SKM-1 treated with dmso at 0.1 percent for 144 hours (cell line): ENCODE measurements around the gene TMEM200A.

Source experiments
- DNase-seq: peaks from one replicate; lab custom pipeline; 2025; ENCODE audit not compliant: unreplicated experiment; lab: John Stamatoyannopoulos, UW

TMEM200A gene

DNA sequence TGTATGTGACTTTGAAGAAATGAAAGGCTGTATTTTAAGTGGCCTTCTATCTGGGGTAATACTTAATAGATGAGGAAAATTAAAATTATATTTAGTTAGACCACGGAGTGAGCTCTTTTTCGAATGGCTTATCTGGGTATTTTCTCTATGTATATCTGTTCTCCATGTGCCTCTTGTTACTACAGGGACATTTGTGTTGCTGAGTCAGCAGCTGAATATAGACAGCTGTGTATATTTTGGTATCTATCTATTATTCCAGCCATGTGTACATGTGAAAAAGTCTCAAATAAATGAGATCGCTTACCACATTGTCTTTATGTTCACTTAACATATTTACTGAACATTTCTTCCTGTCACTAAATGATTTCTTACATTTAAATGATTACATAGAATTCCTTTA is 57.2 kb downstream of the TMEM200A start:
- no peak for DNase-seq

DNA sequence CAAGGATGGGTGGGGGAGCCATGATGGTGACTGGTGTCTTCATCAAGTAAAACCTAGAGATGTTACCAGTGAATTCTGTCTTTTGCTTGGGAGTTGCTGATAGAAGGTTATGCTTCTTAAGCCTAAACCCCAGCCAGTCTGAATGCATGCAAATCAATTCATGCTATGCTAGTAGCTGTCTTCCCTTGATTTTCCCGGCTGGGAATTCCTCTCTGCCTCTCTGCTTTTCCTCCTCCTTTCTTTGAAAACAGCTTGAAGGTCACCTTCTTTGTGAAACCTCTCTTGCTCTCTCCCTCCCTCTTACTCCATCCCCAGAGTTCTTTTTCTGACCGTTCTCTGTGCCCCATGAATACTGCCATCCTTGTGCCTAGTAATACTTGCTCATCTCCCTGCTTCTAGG is 58.9 kb downstream of the TMEM200A start:
- no peak for DNase-seq

DNA sequence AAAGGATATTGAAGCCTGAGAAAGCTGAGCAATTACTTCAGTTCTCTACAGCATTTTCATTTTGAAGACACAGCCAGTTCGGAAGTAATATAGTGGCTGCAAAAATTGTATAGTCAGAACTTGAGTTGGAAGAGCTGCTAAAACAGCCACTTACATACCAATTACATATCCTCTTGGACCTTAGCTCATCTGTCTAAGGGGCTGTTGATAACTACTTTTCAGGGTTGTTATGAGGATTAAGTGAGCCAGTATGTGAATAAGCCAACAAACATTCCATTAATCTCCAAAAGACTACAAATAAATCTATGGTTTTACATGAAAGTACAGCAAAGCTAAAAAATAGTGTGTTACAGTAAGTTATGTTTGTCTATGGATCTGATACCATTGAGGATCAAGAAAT is 59.7 kb downstream of the TMEM200A start:
- no peak for DNase-seq

DNA sequence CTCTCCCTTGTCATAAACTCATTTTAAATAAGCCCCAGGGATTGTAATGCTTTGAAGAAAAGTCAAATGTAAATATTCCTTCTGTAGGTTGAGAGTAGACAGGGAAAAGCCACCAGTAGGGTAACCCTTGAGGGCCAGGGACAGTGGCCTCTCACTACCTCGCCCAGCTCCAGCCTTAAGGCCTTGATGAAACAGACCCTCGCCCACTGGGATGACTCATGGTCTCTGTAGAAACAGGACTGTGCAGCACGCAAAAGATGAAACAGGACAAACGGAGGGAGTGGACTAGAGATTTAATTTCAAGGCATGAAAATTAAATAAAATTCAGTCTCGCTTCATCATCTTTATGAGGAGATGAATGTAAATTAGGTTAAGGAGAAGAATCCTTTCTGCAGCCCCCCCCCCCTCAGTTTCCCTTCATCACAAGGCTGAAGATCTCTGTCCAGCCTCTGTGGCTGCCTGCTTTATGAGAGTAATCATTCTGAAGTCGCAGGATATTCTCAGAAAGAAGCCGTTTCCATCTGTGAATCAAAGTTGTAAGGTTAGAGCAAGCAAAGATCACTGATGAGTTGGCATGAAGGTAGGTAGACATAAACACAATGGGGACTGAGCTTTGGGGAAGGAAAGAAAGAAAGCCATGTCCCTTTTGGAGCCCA is 60.4 kb downstream of the TMEM200A start:
- no peak for DNase-seq

DNA sequence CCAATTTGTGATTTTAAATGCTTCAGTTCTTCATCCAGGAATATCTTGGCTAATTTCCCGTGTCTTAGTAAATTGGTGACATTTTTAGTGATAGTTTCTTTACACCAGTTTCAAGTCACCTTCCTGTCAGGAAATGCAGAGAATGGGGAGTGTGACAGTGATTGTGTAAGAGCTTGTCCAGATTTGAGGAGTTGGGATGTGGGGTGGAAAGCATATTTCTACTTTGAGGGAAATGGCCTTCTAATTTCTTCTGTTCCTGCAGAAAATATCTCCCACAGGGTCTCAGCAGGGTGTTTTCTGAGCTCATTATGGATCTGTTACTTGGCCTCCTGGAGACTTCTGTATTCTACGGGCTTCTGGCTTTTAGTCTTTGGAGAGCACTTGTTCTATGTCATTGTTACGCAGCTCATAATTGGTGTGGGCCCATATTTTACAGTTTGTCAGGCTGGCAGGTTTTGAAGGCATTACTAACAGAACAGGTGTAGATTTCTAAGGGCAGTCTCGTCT is 65.6 kb downstream of the TMEM200A start:
- DNase-seq = no peak

DNA sequence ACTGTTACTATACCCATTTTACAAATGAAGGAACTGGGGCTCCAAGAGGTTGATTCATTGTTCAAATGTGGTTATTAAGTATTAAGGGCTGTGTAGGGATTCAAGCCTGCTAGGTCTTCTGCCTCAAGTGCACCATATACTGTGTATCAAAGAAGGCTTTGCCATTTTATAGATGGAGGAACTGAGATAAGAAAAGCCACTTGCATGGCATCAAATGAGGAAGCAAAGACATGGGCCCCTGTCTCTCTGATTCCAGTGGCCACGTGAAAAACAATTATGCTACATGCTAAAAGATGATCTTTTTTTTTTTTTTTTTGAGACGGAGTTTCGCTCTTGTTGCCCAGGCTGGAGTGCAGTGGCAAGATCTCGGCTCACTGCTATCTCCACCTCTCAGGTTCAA is 67.0 kb downstream of the TMEM200A start:
- DNase-seq = no peak

DNA sequence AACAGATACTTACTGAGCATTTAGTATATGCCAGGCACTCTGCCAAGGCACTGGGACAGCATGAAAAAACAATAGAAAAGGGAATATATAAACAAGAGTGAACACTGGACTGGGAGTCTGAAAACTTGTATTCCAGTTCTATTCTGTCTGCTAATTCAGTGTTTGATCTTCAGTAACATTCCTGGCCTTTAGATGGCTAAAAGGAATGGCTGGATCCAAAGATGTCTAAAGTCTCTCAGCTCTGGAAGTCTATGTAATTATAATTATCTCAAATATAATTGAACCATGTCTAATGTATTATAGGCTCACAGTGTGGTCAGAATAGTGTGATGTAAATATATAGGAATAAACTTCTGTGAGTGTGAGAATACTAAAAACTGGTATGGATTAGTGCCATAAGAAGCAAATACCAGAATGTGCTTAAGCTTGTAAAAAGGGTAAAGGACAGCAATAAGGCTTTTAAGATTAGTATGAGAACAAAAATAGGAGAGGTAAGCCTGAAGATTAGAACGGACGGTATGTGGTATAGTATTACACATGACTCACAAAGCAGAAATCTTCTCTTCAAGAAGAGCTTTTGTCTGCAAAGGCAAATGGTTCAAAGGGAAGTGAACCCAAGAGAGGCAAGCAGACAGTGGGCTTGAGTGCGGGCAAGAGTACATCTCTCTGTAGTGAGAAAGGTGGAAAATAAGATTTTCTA is 68.5 kb downstream of the TMEM200A start:
- no peak for DNase-seq

DNA sequence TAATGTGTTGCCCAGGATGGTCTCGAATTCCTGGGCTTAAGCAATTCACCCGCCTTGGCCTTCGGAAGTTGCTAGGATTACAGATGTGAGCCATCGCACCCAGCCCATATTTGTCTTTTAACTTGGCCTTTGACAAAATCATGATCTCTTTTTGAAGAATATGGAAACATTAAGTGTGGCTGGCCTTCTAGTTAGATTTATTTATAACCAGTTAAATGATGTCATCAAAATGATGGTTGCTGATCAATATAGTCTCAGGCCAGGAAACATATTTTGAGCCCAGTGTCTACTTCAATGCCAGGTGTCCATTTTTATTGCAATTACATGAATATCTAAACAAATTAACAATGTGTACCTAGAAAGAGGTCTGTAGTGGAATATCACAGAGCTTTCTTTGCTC is 69.4 kb downstream of the TMEM200A start:
- no peak for DNase-seq

DNA sequence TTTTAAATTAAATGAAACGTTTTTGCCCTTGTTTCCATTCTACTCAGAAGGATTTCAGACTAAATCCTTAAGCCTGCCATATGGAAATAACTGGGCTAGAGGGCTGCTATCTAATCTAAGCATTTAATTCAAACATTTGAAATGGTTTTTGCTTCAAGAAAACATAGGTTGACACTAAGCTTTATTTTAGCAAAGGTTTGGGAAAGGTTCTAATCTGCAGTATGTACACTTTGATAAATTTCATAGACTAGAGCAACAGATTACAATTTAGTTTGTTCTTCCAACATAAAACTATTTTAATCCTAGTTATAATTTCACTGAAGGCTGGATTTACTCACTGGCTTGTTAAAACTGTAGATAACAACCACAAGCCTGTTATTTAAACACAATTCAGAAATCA is 72.1 kb downstream of the TMEM200A start:
- DNase-seq = no peak

DNA sequence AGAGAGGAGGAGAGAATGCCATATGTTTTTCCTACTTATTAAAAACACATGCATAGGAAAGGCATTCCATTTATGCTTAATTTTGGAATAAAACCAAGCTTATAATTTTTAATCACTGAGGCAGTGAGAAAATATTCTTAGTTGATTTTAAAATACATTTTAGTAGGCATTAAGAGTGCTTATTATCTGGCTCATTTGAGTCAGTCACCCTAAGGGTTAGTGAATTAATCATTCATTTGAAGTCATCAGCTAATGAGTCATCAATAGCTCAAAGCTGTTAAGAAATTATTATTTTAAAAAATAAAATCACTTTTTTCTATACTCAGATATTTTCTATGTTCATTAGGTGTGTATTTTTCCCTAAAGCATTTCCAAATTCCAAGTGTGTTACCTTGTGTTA is 81.6 kb downstream of the TMEM200A start:
- DNase-seq = no peak

DNA sequence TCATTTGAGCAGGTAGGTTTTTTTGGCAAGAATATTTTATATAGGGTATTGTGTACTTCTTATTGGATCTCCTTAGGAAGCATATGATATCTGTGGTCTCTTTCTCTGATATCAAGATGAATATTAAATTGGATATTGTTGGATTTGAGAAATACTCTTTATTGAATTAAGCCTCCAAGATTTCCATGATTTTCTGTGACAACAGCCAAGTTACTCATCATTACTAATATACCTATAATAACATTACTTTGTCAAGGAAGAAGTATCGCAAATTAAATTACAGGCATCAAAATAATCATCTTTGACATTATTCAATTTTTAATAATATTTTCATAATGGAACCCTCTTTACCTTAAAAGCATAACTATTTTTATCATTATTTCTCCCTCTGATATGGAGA is 86.5 kb downstream of the TMEM200A start:
- no peak for DNase-seq

DNA sequence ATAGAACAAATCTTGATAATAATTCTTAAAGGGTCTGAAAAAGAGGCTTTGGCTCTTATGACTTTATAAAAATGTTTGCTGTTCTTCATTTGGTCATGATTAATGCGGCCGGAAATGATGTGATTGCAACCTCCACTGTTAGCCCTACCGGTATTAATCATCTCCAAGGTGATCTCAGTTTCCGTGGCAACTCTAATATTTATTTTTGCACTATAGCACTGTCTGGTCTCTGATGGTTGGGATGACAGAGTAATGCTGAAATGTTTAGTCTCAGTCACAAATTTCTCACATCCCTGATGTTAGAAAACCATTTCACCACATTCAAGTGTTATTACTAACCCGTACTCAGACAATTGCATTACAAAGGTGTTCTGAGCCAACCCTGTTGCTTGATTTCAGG is 87.4 kb downstream of the TMEM200A start:
- DNase-seq = no peak

DNA sequence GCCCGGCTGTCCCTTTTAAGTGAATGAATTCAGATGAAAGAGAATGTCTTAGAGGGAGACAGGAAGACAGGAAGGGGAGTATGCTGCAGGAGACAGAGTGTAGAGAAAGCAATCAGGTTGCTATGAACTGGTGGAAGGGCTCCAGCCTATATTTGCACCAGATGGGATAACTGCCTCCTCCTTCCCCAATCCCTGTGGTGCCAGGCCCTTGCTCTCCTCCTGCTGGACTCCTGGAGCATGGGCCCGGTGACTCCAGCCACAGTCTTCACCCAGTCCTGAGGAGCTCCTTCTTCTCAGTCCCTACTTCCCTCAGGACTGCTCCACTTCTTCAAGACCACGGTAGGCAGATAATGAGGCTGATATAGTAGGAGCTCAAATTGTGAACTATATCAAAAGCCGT is 91.8 kb downstream of the TMEM200A start:
- no peak for DNase-seq

DNA sequence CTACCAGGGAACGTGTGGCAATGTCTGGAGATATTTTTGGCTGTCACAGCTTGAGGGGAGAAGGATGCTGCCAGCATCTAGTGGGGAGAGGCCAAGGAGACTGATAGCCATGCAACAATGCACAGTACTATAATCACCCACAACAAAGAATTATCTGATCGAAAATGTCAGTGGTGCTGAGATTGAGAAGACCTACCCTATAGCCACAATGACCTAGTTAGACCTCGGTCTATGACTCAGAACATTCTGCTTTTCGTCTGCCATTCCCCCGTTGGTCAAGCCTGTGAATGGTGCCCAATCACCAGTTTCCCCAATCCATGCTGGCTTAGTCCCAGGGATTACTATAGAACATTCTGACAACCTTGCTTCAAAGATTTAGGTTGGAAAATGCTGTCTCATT is 93.5 kb downstream of the TMEM200A start:
- no peak for DNase-seq

DNA sequence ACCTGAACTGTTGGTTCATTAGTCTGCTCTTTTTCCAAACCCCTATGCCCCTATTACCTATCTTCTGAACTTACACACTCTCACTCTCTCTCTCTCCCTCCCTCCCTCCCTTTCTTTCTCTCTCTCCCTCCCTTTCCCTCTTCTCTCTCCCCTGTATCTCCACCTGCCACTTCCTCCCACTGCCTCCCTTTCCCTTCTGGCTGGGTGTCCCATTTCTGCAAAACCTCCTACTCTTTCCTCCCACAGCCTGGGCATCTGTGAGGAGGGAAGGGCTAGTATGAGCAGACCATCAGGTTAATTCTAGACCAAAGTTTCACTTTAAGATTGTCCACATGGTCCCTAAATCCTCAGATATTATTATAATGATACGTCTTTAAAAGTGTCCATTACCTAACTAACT is 95.1 kb downstream of the TMEM200A start:
- DNase-seq = no peak

DNA sequence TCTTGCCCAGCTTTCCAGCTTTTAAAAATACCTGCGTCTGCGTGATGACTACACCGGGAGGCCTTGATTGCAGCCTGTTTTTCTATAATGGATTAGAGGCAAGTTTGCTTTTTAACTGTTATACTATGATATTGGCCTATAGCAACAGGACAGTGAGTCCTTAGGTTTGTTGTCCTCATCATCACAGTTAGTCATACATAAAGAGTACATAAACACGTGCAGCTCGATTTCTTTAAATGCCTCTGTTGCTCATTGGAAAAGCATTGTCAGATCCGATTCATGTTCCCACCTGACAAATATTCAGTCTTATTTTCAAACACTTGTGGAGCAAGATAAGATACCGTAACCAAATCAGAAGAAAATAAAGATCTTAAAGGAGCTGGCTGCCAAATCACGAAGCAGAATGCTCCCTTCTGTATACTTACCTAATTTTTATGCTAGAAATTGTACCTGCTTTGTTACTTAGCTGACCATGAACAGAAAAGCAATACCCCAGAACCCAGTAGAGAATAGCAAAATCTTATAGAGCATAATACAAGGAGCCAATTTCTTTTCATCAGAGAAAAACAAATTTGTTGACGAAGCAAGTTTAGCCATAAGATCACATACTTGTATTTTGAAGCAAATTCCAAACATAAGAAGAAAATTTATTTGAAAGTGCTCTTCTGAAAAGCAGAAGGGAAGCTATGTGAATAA is 100.4 kb downstream of the TMEM200A start:
- DNase-seq = no peak

DNA sequence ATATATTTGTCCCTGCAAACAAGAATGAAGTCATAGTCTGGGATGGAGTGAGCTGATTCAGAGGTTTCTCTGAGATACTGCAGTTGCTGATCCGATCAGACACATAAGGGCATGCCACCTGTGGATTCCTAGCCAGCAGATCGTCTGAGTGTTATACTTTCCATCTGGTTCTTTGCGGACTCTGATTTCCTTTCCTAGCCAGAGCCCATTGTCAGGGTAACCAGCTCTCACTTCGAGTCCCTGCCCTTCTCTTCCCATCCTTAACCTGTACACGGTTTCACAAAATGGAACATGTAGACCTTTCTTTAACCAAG is 100.9 kb downstream of the TMEM200A start:
- no peak for DNase-seq

DNA sequence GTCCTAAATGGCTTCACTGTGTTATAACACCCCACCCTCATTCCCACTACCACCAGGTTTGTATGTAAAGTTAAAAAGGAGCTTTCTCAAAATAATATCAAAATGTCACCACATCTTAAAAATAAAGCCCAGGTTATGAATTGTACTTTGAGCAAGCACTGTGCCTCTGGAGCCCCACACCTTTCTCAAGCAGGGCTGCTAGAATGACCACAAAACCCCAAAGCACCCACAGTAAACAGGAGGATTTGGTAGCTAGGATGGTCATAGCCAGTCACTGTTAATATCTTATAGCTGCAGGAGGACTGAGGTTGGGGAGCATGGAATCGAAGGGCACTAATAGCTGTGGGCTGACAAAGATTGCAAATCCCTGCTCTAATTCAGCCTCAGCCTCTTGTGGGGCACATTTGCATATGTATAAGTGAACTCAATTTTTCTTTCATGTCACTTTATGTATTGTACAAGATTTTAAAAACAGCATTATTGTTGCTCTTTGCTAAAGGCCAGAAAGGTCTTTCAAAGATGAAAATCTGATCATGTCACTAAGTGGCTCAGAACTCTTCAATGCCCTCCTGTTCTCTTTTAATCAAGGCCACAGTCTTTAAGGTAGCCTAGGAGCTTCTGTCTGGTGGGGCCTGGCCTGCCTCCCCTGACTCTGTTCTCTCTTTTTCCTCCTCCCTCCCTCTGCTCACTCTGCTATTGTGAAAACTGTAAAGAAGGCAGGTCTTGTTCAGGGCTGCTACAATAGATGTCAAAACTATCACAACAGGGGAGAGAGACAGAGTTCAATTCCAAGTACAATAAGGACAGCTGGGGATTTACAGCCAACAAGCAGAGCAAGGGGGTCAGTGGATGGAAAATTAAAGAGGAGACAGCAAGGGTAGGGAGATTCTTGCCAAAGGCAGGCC is 101.6 kb downstream of the TMEM200A start:
- DNase-seq = no peak

DNA sequence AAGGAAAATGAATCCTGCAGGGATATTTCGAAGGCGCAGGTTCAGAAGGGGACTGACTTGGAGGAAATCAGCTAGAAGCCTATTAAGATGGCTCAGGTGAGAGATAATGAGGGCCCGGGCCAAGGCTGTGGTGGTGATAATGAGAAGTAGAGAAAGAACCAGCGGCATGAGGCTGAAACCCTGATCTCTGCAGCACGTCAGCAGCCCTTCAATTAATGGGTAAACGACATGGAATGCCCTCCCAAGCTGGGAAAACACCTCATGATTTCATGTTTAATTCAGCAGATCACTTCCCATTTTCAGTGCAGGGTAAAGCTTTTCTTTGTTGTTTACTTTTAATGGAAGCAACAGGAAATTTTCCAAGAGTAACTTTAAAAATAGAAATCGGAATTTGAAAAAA is 104.9 kb downstream of the TMEM200A start:
- DNase-seq = no peak

DNA sequence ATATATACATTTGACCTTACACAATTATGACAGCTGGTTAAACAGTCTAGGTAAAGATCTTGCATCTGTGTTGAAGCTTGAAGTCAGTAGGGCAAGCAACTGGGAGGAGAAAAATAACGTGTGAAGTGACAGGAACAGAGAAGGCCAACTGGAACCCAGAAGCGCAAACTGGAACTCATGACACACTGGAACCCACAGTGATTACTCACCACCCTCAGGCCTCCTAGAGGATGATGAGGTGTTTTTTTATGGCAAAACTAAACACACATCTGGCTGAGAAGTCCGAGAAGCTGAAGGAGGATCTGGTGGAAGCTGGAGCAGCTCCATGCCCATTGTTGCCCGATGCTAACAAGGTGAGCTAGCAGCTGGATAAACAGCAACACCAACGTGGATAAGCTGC is 108.1 kb downstream of the TMEM200A start:
- no peak for DNase-seq

DNA sequence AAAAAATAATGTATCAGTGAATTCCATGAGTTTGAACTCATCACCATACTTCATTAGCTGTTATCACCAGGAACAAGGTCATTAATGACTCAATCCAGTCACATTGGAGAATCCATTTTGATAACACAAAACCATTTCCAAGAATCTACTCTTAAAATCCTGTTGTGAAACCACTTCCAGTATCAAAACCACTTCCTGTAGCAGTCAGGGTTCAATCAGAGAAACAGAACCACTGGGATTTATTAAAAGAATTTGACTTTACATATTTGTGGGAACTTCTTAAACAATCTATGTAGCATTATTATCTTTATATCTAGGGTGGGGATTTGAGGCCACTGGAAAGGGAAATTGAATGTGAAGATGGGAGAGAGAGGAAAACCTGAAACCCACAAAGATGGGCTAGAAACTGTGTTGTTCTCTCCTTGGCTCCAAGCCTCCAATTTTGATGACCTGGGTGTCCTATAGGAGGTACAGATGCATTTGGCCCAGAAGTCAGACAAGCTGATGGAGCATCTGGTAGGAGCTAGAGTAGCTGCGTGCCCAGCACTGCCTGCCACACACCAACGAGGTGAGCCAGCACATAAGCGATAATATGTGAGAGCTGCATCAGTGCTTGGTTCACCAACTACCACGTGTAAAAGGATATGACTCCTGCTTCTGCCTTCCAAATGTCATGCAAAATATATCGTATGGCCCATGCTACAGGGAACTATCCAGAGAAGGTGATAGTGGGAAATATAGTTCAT is 117.0 kb downstream of the TMEM200A start:
- DNase-seq = no peak
